Stimulated activated CD4-positive, alpha-beta T cell treated with anti-CD3 and anti-CD28 coated beads, Interleukin-1b, Interleukin-23, amount 100 ng/mL, for 1 hour (primary cell): Measurements from ENCODE around the gene CHFR.
A peak's percentile ranks its signal among the peaks of the same experiment; 100 is the strongest.
"Not testable (repeated sequence)": the region's sequence is repeated elsewhere in the genome, so short reads cannot be mapped to it uniquely, and the experiment has no call there.

Experiments
- DNase-seq, 2 donors: peaks; one replicate each; pipeline ENCODE4 v3.0.0-alpha.2; 2020; ENCODE audit warnings: low read depth in 2 of 2

CHFR gene

GRCh38 chr12:132839558-132840235, 47.7 kb downstream of the CHFR start:
- DNase-seq = no peak

GRCh38 chr12:132838410-132839080, 48.9 kb downstream of the CHFR start:
- DNase-seq = no peak

GRCh38 chr12:132837693-132838409, 49.6 kb downstream of the CHFR start:
- DNase-seq = no peak

GRCh38 chr12:132836795-132837331, 50.5 kb downstream of the CHFR start:
- DNase-seq = no peak

- not testable (repeated sequence) for DNase-seq
Observed at GRCh38 chr12:132836230-132836629, 51.2 kb downstream of the CHFR start.

- no peak for DNase-seq
Observed at GRCh38 chr12:132835076-132836025, 52.1 kb downstream of the CHFR start.

GRCh38 chr12:132834181-132834711, 53.2 kb downstream of the CHFR start:
- no peak for DNase-seq

GRCh38 chr12:132833341-132833740, 54.1 kb downstream of the CHFR start:
- no peak for DNase-seq

GRCh38 chr12:132831771-132832170, 55.6 kb downstream of the CHFR start:
- no peak for DNase-seq

- peak; percentile 86 to 92 for DNase-seq
Observed at GRCh38 chr12:132828706-132829534, 58.5 kb downstream of the CHFR start, which contains the start of gene GOLGA3. GOLGA3 (minus strand) TSS chr12:132828869; CDS start chr12:132822128, 6,741 bp downstream.

GRCh38 chr12:132827763-132828703, 59.4 kb downstream of the CHFR start:
- no peak for DNase-seq

- no peak for DNase-seq
Observed at GRCh38 chr12:132825861-132826260, 61.5 kb downstream of the CHFR start.

GRCh38 chr12:132825089-132825488, 62.3 kb downstream of the CHFR start:
- DNase-seq = no peak

GRCh38 chr12:132824053-132824452, 63.4 kb downstream of the CHFR start:
- DNase-seq = no peak

GRCh38 chr12:132818562-132818961, 68.8 kb downstream of the CHFR start:
- DNase-seq = no peak

GRCh38 chr12:132814232-132814631, 73.2 kb downstream of the CHFR start:
- no peak for DNase-seq

- DNase-seq = no peak
Observed at GRCh38 chr12:132813443-132813842, 74.0 kb downstream of the CHFR start.

- no peak for DNase-seq
Observed at GRCh38 chr12:132812631-132813305, 74.6 kb downstream of the CHFR start.
